Astrocyte of the cerebellum (primary cell): ENCODE data around the gene IQGAP3.
A peak's percentile ranks its signal among the peaks of the same experiment; 100 is the strongest.

Source experiments
- DNase-seq: peaks from one replicate; pipeline ENCODE4 v3.0.0-alpha.2; 2011; ENCODE audit warnings: low read depth
- H3K4me3 ChIP-seq: 2 replicates; pipeline ENCODE4 v1.5.1; 2011; ENCODE audit warnings: mild to moderate bottlenecking, low read depth, low read length, moderate library complexity
- CTCF ChIP-seq: IDR thresholded peaks from 2 replicates; pipeline ENCODE4 v1.5.1; 2012; ENCODE audit warnings: low read length, low read depth, moderate library complexity, mild to moderate bottlenecking; ENCODE audit errors: missing control alignments
- in situ Hi-C: cut with HindIII; loops from 2 replicates; pipeline ENCODE4 v1.10.0; 2017; ENCODE audit warnings: low sequenced_read_pairs

Gene IQGAP3

DNA sequence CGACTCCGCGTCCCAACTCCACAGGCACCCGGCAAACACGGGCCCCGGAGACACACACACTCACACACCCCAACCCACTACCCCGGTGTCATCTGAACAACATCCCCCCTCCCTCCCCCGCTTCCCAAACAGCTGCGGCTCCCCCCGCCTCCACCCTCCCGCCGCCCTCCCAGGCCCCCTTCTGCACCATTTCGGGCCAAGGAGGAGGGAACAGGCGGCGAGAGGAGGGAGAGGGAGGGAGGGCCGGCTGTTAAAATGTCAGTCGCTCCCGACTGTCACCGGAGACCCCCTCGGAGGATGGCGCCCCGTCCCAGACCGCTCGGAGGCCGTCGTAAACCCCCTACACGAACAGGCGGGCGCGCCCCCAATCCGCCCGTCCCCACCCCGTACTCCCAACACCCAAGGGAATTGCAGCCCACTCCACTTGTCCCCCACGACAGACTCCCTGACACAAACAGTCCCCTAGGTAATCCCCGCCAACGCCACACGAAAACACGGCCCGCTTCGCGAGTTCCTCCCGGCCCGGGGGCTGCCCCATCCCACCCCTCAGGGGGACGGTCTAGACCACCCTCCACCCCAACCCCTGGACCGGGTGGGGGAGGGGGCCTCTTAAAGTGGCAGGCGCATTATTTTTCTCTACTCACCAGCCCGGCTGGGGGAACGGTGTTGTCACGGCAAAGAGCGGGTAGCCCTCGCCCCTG is 72.4 kb downstream of the IQGAP3 start:
- in situ Hi-C loops = no loop called here
- H3K4me3 ChIP-seq = peak overlapping the region; percentile 61
- no peak for TF ChIP-seq CTCF
- DNase-seq = no peak

DNA sequence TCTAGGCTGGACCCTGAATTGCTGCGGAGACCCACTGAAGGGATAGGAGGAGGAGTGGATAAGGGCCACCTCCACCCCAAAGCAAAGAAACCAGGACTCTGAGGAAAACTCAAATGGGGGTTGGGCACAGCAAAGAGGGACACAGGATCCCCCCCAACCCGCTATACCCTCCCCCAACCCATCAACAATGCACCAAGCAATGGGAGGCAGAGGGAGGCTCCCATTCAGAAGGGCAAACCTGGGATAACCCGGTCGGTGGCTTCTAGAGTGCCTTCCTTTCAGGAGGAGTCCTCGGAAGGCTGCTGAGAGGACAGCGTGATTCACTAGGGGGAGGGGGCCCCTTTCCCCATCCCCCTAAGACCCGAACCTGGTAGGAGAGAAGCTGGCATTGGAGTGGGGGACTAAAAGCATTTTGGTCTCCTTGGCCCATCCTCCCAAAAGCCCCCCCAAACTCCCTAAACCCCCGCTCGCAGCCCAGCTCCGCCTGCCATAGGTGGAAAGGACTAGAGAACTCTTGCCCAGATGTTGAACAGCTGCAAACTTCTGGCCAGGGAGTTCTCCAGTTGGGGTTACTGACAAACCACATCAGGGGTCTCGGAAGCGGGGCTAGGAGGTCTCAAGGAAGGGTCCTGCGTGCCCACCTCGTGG is 73.0 kb downstream of the IQGAP3 start:
- DNase-seq = no peak
- in situ Hi-C loops = no loop called here
- no peak for TF ChIP-seq CTCF
- H3K4me3 ChIP-seq = peak overlapping the region; percentile 61

DNA sequence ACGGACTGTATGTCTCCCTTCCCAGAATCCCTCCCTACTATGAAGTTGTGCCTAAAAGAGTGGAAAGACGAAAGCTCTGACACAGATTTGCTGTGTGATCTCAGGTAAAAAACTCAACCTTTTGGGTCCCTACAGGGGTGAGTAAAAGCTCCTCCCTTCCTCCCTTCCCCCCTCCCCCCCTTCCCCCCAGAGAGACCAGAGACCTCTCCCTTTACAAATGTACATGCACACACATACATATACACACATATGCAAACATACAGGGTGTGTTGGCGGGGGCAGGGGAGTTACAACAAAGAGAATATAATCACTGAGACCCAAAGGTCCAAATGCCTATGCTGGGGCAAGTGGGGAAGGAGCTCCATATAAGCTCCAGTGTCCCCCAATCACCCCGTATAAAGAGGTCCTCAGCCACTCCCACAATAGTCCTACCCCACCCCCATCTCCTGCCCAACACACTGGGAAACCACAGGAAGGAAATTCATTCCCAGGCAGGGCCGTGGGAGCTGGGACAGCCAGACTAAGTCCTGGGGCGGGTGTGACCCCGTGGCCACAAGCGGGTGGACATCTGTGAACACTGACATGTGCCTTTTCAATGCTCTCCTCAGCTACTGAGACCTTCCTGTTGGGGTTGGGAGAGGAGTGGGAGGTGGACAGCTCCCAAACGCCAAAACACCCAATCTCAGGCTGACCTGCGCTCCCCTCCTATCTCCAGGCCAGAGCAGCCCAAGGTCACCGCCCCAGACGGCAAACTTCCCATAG is 73.8 kb downstream of the IQGAP3 start:
- DNase-seq = no peak
- H3K4me3 ChIP-seq = peak overlapping the region; percentile 61
- in situ Hi-C loops = no loop called here
- no peak for TF ChIP-seq CTCF

DNA sequence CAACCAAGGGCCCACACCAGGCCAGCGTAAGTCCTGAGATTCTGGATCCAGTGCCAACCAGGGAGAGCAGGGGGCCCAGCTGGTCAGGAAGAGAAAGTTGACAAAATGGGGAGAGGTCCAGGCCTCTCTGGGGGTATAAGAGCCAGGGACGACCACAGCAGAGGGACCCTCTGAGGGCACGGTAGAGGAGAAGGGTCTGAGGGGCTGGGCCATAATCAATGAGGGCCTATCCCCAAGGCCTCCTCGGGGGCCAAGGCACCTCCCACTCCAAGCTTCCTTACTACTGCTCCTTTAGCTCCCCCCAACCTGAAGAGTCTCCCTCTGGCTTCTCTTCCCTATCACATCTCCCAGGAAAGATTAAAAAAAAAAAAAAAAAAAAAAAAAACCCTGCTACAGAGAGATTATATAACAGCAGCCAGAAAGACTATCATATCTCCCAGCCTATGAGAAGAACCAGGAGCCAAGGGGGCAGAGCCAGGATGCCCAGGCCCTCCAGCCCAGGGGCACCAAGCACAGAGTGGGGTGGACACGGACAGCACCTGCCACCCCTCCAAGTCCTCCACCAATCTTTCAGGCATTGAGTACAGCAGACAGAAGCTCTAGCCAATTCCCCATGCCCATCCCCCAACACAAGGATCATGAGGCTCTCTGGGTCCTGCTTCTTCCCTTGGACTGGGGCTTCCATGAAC is 74.5 kb downstream of the IQGAP3 start:
- peak overlapping the region; percentile 61 for H3K4me3 ChIP-seq
- TF ChIP-seq CTCF = no peak
- in situ Hi-C loops = no loop called here
- DNase-seq = no peak

- in situ Hi-C loops = no loop called here
- no peak for DNase-seq
- no peak for TF ChIP-seq CTCF
- H3K4me3 ChIP-seq = no peak overlapping the region
Measured at GRCh38 chr1:156497078-156497742, 75.2 kb downstream of the IQGAP3 start.

DNA sequence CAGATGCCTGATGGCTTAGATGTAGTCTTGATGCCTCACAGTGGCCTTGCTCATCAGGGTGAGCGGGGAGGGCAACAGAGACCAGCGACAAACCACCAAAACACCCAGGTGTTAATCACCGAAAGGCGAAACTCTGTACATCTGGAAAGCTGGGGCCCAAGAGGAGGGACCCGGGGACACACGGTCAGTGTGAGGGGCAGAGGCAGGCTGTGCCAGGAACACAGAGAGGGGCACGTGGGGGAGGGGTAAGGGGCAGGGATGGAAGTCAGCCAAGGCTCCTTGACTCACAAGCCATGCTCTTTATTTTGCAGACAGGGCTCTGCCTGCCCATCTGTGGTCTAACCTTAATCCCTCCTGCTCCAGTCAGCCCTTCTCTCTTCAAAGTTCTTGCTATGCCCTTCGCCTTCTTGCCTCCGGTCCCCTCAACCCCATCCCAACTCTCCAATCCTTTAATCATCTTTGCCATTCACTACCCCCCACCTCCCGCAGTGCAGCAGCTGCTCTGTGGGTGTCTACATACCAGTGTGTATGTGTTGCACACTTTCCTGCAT is 76.1 kb downstream of the IQGAP3 start:
- in situ Hi-C loops = no loop called here
- no peak for DNase-seq
- no peak overlapping the region for H3K4me3 ChIP-seq
- no peak for TF ChIP-seq CTCF
